ENCODE results near the gene FCN3. TPM values are rescaled to one million over a fixed set of nuclear protein-coding genes. Genes with fewer than 3 reads are reported as not detected.

The FCN3 gene
- total and polyA plus RNA-seq, 9 of the 15 experiments (the other 6 are each of a cell fraction or from before 2014, with no cell fraction given) = 0.49 TPM; not detected in 8

DNA sequence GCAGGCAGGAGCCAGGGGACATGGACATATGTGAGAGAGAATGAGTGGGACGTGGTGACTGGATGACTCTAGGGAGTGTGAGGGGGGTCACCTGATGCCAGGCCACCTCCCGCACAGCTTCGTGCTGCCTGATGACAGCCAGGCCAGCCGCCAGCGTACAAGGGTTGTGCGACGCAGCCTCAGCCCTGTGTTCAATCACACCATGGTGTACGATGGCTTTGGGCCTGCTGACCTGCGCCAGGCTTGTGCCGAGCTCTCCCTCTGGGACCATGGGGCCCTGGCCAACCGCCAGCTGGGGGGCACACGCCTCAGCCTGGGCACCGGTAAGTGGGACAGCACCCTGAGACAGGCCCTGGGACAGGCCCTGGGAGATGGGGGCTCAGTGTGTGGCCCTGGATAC, 21.5 kb downstream of the FCN3 start:
- BruUV-seq (replicated peaks) = no TSS peak

More for the DNA sequence above, 21.5 kb downstream of the FCN3 start:
- DNase-seq (ENCODE audit: extremely low read depth in 1 of 4, low spot score in 3 of 4) (no peak), ATAC-seq (no peak), FAIRE-seq (no peak)
- intact Hi-C loops (cut with micrococcal nuclease) = no loop called here
- no peaks in the 10 kb centered on the region for H3K27me3 ChIP-seq (ENCODE audit: control insufficient read depth in 2 of 2, insufficient read depth in 2 of 2, low read length in 2 of 2)
- H3K9ac ChIP-seq (ENCODE audit: insufficient read depth in 1 of 2, low read depth in 2 of 2, low read length in 2 of 2) = peak overlapping the region in 1 of 2 experiments; percentile 56; a peak in 2 of 4 replicates
- no peaks in the 10 kb centered on the region for H4K20me1 ChIP-seq (replicated peaks; ENCODE audit: control insufficient read depth, insufficient read depth, low read length)
- CTCF ChIA-PET (ENCODE audit: low intra/inter-chr PET ratio) = no interaction called here
- no peaks in the 10 kb centered on the region for H3K79me2 ChIP-seq (ENCODE audit: control insufficient read depth, insufficient read depth, low read length)
- no peak overlapping the region for H3K4me3 ChIP-seq
- H3K36me3 ChIP-seq (ENCODE audit: control insufficient read depth, insufficient read depth, low read length) = peaks cover 10% of the 10 kb centered on the region; the same call in 2 of the 3 replicates
- 77% methylated on average over 12 of the region's 13 CpGs for WGBS (ENCODE audit: insufficient coverage, low coverage, missing lambda C conversion rate)
- H2AFZ ChIP-seq (ENCODE audit: low read depth, low read length) = no peak overlapping the region
- no peak overlapping the region for H3K27ac ChIP-seq (ENCODE audit: extremely low read depth, low read depth, low read length)
- H3K4me2 ChIP-seq (ENCODE audit: insufficient read depth, low read length) = no peak overlapping the region
- POLR2A ChIA-PET = interaction anchor here (0.6 to 4.4 kb wide), 8 partner anchors 11 to 53 kb away, joined by 3 to 19 read pairs (median 3); partner anchors contain the start of gene MAP3K6
- H3K4me1 ChIP-seq (replicated peaks in 1 of 2; ENCODE audit: control insufficient read depth in 2 of 2, insufficient read depth in 2 of 2, low read length in 2 of 2) = peaks cover 22 to 59% of the 10 kb centered on the region in 2 experiments
- TF ChIP-seq PML (IDR thresholded peaks at IDR 0.05; ENCODE audit: low read length) = no peak
- peak; percentile 18; the same call in 1 of the 2 replicates for TF ChIP-seq RBFOX2 (IDR thresholded peaks at IDR 0.05; ENCODE audit: low read depth, low read length)
- no peak for TF ChIP-seq ZZZ3 (IDR thresholded peaks at IDR 0.05)
- no peak for TF ChIP-seq ZNF76 (CRISPR knock-in tag; IDR thresholded peaks at IDR 0.05; ENCODE audit: borderline replicate concordance)
- TF ChIP-seq, protein P1, sequence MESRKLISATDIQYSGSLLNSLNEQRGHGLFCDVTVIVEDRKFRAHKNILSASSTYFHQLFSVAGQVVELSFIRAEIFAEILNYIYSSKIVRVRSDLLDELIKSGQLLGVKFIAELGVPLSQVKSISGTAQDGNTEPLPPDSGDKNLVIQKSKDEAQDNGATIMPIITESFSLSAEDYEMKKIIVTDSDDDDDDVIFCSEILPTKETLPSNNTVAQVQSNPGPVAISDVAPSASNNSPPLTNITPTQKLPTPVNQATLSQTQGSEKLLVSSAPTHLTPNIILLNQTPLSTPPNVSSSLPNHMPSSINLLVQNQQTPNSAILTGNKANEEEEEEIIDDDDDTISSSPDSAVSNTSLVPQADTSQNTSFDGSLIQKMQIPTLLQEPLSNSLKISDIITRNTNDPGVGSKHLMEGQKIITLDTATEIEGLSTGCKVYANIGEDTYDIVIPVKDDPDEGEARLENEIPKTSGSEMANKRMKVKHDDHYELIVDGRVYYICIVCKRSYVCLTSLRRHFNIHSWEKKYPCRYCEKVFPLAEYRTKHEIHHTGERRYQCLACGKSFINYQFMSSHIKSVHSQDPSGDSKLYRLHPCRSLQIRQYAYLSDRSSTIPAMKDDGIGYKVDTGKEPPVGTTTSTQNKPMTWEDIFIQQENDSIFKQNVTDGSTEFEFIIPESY (CRISPR knock-in tag; IDR thresholded peaks at IDR 0.05) = 0 out of 2 replicates have a peak, but pooled peaks have one; percentile 12
- no peak for TF ChIP-seq ZNF57 (CRISPR knock-in tag; IDR thresholded peaks at IDR 0.05)
- no peak for TF ChIP-seq ZNF184 (CRISPR knock-in tag; IDR thresholded peaks at IDR 0.05)
- TF ChIP-seq HNRNPLL (IDR thresholded peaks at IDR 0.05; ENCODE audit: low read depth, low read length, poor library complexity, severe bottlenecking) = no peak
- peak; percentile 28; the same call in 1 of the 2 replicates for TF ChIP-seq POLR2G (IDR thresholded peaks at IDR 0.05; ENCODE audit: low read depth, low read length)
- H3K9me3 ChIP-seq (replicated peaks; ENCODE audit: control insufficient read depth, insufficient read depth, low read depth, low read length) = no peaks in the 10 kb centered on the region
- no peaks in the 10 kb centered on the region for H3K9me1 ChIP-seq (ENCODE audit: control insufficient read depth, insufficient read depth, low read length)
- in situ Hi-C loops (cut with MboI) = no loop called here
